Epidermal melanocyte (primary cell): ENCODE measurements around the gene EDDM13.
A peak's percentile ranks its signal among the peaks of the same experiment; 100 is the strongest.
"Not testable (repeated sequence)": the region's sequence is repeated elsewhere in the genome, so short reads cannot be mapped to it uniquely, and the experiment has no call there.

ENCODE experiments used
- DNase-seq: peaks from one replicate; pipeline ENCODE4 v3.0.0; 2011; ENCODE audit warnings: low spot score; ENCODE audit not compliant: insufficient read length

EDDM13 gene

DNA sequence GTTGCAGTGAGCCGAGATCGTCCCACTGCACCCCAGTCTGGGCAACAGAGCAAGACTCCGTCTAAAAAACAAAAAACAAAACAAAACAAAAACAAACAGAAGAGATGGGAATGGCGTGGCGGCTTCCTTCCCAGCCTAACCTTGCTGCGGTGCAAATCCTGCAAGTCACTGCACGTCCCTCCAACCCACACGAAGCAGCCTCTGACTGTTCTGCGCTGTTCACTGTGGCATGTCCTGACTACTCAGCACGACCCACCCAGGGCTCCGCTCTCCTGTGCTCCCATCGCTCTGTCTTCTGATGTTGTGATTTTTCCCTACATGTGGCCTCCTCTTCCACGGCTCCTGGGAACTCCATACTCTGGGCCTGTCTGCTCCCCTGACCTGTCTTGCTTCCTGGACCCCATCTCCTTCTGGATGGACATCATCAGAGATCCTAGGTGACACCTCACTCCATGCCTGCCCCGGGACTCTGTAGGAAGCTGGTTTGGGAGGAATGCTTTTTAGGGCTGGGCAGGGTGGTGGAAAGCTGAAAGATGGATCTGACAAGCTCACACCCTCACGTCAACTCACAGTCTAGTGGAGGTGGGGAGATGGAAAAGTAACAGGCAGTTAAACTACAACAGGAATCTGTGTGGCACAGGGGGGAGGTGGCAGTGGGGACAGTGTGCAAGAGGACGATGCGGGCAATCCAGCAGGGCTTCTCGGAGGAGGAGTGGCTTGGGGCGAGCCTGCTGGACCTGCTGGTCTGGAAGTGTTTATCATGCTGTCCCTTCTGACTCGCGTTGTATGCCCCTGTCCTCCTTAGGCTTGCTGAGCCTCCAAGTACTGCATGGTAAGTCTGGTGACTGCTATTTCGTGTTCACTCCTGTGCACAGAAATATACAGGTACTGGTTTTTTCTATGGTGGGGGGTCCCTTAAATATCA lies 23.2 kb downstream of the EDDM13 start:
- DNase-seq = no peak

DNA sequence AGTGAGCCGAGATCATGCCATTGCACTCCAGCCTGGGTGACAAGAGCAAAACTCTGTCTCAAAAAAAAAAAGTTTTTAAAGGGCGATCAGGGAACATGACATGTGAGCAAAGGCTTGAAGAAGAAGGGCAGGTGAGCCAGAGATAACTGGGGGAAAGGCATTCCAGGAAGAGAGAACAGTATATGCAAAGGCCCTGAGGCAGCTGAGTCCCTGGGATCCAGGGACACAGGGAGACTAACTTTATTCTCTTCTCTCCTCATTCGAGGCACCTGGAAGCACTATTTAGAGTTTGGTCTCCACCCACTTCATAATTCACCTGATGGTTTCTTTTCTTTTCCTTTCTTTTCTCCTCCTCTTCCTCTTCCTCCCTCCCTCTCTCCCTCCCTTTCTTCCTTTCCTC lies 24.5 kb downstream of the EDDM13 start:
- DNase-seq = no peak

DNA sequence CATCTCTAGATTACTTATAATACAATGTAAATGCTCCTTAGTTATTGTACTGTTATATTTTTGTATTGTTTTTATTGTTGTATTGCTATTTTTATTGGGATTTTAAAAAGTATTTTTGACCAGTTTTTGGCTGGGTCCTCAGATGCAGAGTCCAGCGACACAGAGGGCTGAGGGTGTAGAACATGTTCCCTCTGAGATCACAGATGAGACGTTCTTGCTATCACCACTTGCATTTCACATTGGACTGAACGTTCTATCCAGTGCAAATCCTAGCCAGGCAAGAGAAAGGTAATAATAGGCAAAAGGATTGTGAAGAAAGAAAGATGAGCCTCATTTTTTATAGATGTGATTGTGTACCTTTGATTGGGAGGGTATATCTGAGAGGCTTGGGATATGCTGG lies 27.1 kb downstream of the EDDM13 start:
- DNase-seq = no peak

DNA sequence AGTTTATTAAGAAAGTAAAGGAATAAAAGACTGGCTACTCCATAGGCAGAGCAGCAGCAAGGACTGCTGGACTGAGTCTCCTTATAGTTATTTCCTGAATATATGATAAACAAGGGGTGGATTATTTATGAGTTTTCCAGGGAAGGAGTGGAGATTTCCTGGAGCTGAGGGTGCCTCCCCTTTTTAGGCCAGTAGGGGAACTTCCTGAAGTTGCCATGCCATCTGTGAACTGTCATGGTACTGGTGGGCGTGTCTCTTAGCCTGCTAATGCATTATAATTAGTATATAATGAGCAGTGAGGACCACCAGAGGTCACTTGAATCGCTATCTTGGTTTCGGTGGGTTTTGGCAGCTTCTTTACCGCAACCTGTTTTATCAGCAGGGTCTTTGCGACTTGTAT lies 28.6 kb downstream of the EDDM13 start:
- DNase-seq = no peak

DNA sequence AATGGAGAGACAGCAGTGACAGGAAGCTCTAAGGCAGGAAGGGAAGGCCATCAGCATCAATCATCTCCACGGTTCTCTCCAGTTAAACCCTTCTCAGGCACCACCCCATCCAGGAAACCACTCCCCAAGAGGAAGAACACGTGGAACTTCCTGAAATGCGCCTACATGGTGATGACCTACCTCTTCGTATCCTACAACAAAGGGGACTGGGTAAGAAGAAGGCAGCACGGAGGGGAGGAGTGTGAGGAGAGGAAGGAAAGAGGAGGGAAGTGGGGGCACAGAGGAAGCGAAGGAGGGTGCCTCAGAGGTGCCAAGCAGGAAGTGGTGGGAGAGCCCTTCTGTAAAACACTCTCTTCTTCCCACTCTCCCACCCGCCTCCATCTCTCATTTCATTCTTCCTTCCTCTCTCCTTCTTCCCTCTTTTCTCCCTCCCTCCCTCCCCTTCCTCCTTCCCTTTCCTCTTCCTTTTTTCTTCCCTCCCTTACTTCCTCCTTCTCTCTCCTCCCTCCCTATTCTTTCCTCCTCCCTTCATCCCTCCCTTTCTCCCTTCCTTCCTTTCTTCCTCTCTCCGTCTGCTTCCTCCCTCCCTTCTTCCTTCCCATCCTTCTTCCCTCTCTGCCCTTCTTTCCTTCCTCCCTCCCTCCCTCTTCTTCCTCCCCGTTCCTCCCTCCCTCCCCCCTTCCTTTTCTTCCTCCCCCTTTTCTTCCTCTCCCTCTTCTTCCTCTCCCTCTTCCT lies 29.5 kb downstream of the EDDM13 start:
- DNase-seq = no peak

DNA sequence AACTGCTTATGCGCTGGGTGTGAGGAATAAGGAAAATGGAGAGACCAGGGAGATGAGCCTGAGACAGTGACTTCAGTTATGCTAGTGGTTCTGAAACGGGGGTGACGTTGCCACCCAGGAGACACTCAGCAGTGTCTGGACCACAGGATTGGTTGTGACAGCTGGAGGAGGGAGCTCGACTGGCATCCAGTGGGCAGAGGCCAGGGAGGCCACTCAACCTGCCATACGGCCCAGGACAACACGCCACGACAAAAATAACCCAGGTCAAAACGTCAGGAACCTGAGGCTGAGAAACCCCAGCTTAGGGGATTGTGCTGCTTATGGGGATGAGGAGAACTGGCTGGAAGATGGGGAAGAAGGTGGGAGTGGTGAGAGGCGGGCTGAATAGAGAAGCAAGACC lies 31.7 kb downstream of the EDDM13 start:
- no peak for DNase-seq

DNA sequence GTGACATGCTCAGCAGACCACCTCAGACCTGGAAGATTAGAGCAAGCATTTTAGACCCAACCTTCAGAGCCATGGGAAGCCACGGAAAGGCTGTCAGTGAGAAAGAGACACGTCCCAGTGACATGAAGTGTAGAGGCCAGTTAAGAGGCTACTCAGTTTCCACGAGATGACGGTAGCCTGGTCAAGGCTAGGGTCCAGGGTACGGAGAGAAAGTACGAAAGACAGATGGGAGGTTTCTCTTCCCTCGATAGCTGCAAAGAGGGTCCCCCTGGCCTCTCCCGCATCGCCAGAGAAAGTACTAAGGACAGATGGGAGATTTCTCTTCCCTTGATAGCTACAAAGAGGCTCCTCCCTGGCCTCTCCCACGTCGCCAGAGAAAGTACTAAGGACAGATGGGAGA lies 33.5 kb downstream of the EDDM13 start:
- no peak for DNase-seq

DNA sequence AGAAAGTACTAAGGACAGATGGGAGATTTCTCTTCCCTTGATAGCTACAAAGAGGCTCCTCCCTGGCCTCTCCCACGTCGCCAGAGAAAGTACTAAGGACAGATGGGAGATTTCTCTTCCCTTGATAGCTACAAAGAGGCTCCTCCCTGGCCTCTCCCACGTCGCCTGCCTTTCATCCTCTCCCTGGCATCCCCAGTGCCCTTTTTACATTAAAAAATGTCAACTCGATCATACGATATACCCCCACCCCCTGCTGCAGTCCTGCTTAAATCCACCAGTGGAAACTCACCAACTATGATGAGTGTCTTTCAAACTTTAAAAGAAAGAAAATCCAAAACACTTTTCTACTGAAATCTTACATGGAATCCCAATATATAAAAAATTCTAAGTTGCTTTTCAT lies 34.5 kb downstream of the EDDM13 start:
- not testable (repeated sequence) for DNase-seq

DNA sequence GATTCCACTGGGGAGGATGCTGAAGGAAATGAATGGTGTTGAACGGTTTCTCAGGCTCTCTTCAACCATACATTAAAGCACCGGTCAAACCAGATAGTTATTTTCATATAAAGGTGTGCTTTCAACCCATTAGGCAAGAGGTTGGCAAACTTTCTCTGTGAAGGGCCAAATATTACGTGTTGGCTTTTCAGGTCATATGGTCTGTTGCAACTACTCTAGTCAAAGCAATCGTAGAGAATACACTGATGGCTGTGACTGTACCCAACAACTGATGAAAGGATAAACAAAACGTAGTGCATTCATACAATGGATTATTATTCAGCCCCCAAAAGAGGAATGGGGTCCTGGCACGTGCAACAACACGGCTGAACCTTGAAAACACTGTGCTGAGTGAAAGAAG lies 36.2 kb downstream of the EDDM13 start:
- DNase-seq = no peak

DNA sequence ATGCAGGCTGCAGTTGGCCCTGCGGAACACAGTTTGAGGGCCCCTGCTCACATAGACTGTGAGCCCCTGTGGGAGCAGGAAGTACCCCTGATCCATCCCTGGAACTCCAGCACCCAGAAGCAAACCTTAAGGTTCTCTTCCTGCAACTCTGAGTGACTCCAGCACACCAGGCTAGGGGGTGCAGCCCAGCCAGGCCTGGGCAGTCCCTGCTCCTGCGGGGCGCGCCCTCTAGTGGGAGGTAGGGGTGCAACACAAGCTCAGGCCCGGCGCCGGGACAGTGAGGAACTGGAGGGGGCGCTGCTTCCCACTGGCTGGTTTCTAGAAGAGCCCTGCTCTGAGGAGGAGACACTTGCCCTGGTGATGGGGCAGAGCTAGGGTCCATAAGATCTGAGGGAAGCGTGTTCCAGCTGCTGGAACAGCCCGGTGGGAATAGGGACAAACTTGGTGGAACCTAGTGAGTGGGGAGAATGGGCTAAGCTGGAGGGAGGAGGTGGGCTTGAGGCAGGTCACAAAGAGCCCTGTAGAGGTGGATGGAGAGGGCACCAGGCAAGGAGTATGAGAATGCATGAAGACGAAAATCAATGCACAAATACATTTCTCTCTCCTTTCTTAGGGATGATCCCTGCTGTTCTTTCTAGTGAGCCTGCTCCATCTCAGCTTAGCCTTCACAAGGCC lies 37.1 kb downstream of the EDDM13 start:
- DNase-seq = no peak

DNA sequence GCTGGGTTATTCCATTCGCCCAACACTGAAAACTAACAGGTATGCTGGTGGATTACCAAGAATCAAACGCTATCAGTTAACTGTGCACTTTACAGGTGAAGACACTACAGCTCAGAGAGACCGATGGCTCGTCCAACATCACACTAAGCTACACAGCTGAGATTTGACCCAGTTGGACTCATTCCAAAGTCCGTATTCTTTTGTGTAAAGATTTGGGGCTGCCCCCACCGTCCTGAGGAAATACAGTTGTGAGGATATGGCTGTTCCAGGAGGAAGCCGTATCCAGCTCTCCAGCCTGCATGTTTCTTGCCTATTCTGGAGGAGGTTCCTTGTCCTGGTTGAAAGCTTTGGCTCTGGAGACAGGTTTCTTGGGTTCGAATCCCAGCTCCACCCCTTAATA lies 37.9 kb downstream of the EDDM13 start:
- no peak for DNase-seq

DNA sequence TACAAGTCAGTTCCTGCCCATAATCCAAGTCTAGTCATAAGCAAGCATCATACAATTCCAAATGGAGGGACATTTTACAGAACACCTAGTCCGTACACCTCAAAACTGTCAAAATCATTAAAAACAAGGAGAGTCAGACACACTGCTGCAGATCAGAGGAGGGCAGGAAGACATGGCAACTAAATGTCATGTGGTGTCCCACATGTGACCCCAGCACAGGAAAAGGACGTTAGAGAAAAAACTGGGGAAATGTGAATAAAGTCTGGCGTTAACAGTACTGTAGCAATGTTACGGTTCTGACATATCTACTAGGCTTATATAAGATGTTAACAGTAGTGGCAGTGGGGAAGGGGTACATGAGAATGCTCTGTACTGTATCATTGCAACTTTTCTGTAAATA lies 39.8 kb downstream of the EDDM13 start:
- DNase-seq = no peak

DNA sequence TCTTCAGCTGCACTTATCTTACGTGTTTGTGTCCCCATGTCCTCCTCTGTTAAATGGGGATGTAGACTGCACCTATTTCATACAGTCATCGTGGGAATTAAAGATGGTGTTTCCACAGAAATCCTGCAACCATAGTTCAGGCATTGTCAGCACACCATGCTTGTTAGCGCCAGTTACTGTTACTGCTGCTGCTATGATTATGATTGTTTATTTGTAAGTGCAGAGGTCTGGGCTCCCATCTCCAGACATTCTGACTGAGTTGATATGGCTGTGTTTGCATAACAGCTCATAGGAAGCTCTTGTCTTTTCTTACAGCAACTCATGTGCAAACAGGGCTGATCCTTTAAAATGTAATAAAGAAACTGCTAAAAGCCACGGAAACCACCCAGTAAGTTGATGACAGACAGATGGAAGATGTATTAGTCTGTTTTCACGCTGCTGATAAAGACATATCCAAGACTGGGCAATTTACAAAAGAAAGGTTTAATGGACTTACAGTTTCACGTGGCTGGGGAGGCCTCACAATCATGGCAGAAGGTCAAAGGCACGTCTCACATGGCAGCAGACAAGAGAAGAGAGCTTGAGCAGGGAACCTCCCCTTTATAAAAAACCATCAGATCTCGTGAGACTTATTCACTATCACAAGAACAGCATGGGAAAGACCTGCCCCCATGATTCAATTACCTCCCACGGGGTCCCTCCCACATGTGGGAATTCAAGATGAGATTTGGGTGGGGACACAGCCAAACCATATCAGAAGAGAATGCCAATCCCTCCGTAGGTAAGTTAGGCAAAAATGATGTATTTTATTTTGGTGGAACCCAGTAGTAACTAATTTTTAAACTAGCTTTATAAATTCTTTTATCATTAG lies 40.5 kb downstream of the EDDM13 start:
- no peak for DNase-seq

DNA sequence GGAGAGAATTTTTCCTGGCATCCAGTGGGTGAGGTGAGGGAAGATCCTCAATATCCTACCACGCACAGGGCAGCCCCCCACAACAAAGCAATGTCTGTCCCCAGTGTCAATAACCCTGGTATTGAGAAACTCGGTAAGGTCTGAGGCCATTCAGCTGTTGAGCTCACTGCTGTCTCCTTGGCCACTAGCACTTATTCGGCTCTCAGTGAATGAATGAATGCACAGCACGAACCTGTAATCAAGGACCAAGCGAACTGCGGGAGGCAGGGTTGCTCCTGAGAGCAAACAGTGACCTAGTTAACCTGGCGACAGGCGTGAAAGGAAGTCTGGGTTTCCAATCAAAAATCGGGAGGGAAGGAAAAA lies 41.5 kb downstream of the EDDM13 start:
- no peak for DNase-seq

DNA sequence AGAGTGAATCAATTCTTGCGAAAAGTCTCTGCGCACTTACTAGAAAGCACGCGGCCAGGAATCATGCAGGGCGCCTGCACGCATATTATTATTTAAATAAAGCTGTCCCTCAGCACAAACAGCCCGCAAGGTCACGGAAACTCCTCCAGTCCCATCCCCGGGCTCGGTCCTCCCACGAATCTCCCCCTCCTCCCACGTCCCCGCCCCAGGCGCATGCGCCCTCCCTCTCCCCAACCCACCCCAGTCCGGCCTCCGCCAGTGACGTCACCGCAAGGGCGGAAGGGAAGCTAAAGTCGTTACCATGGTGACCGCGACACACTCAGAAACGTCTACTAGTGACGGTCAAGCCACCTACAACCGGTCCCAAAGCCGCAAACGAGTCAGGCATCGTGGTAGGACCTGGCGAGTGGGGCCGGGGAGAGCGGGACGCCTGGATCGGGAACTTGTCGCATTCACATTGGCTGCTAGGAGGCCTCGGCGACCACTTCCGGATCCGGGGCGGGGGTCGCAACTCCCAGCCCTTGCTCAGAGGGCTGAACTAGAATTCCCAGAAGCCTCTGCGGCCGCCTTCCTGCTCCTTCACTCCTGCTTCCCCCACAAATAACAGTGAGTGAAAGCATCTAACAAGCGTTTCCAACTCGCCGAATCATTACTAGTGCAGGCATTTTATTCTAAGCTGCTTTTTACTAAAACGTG lies 42.0 kb downstream of the EDDM13 start, which contains the start of gene ZSCAN5A:
Gene ZSCAN5A, minus strand, starts transcription at position 459 of the 696 bp plus-strand sequence. CDS start 89,793 bp downstream, outside the sequence.
- DNase-seq = peak; percentile 93

DNA sequence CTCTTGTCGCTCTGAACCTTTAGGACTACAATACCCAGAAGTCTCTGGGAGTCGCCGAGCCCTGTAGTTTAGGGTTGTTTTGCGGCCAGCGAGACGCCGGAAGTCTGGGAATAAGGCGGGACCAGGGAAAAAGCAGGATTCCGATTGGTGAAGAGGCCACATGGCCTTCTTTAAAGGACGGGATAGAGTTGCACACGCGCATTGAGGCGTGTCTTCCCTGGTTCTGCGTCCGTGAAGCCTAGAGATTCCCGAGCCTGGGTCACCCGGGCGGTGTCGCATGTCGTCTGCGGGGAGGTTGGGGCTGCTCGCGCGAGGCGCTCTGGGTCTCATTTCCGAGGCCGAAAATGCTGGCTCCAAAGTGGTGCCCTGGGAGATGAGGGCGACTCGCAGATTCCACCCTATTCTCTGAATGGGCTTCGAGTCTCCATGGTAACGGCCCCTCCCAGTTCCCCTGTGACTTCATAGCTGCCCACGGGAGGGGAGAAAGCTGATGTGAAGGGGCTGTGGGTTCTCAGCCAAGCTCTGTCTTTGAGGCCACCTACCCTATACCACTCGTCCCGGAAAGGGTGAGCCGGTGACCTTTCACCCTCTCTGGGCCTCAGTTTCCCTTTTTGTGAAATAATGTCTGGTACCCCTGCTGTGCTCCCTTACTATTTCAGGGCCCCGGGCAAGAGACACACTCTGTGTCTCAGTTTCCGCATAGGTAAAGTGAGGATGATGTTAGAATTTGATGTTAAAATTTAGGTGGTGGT lies 42.7 kb downstream of the EDDM13 start:
- peak; percentile 97 for DNase-seq

DNA sequence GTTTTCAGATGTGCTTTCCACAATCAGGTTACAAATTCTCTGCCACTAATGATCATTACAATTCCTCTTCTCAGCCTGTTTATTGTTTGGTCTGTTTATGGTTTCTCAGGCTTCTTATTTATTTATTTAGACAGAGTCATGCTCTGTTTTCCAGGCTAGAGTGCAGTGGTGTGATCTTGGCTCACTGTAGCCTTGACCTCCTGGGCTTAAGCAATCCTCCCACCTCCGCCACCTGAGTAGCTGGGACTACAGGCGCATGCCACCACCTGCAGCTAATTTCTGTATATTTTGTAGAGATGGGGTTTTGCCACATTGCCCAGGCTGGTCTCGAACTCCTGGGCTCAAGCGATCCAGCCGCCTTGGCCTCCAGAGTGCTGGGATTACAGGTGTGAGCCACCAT lies 44.2 kb downstream of the EDDM13 start:
- no peak for DNase-seq

DNA sequence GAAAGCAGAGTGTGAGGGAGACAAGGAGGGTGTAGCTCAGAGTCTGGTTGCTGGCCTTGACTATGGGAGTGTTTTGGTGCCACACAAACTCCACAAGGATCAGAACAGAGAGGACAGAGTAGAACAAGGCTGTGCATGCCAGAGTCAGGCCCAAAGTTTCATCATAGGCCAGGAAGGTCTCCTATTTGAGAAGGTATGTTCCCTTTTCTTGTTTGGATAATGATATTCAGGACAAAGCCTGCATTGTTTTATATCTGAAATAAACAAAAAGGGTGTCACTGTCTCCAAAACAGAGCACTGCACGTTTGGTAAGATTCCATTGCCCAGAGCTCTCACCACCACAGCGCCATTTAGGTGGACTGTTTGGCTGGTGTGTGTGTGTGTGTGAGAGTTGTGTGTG lies 45.2 kb downstream of the EDDM13 start:
- DNase-seq = no peak

DNA sequence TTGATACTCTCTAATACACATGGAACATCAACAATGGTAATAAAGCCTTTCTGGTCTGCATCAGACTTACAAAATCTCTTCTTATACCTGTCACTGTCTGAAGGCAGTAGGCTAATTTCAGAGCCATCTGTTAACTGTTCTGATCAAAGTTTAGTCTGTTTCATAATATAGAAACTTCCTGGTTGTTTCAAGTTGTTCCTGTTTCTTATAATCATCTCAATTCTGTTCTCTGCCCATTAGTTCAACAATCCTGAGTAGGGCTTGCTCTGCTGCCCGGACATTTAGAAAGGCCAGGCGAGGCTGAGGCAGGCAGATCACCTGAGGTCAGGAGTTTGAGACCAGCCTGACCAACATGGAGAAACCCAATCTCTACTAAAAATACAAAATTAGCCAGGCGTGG lies 47.4 kb downstream of the EDDM13 start:
- DNase-seq = no peak
